HG02852 (cell line): Measurements from ENCODE around the gene NCOA3.

Experiments
- ATAC-seq: cut with Tn5 transposase; IDR thresholded peaks from one replicate; pipeline ENCODE4 v1.9.1; 2021; ENCODE audit warnings: mild to moderate bottlenecking, moderate library complexity; ENCODE audit not compliant: unreplicated experiment

NCOA3 gene

GRCh38 chr20:47623206-47623605 is 121.5 kb downstream of the NCOA3 start:
- ATAC-seq, result no peak

GRCh38 chr20:47627540-47627939 is 125.9 kb downstream of the NCOA3 start:
- ATAC-seq, result no peak

- ATAC-seq, result no peak
Observed at GRCh38 chr20:47629907-47630306, 128.2 kb downstream of the NCOA3 start.

GRCh38 chr20:47631078-47631477 is 129.4 kb downstream of the NCOA3 start:
- ATAC-seq, result no peak

- no peak for ATAC-seq
Observed at GRCh38 chr20:47635256-47635655, 133.6 kb downstream of the NCOA3 start.

GRCh38 chr20:47638851-47639250 is 137.2 kb downstream of the NCOA3 start:
- no peak for ATAC-seq

- ATAC-seq, result no peak
Observed at GRCh38 chr20:47642118-47642517, 140.4 kb downstream of the NCOA3 start.

GRCh38 chr20:47642624-47643023 is 140.9 kb downstream of the NCOA3 start:
- ATAC-seq, result no peak

- ATAC-seq, result no peak
Observed at GRCh38 chr20:47645632-47646031, 143.9 kb downstream of the NCOA3 start.

GRCh38 chr20:47647994-47648393 is 146.3 kb downstream of the NCOA3 start:
- ATAC-seq, result no peak

- ATAC-seq, result no peak
Observed at GRCh38 chr20:47648943-47649342, 147.3 kb downstream of the NCOA3 start.

- ATAC-seq, result no peak
Observed at GRCh38 chr20:47652301-47652700, 150.6 kb downstream of the NCOA3 start.

GRCh38 chr20:47652794-47653193 is 151.1 kb downstream of the NCOA3 start:
- ATAC-seq, result no peak

GRCh38 chr20:47653869-47654268 is 152.2 kb downstream of the NCOA3 start:
- ATAC-seq, result no peak

GRCh38 chr20:47654370-47654769 is 152.7 kb downstream of the NCOA3 start:
- ATAC-seq, result no peak

- ATAC-seq, result no peak
Observed at GRCh38 chr20:47655635-47656034, 153.9 kb downstream of the NCOA3 start.

- ATAC-seq, result no peak
Observed at GRCh38 chr20:47656318-47656717, 154.6 kb downstream of the NCOA3 start.

GRCh38 chr20:47659904-47660601 is 158.4 kb downstream of the NCOA3 start:
- no peak for ATAC-seq

- no peak for ATAC-seq
Observed at GRCh38 chr20:47660602-47660905, 158.9 kb downstream of the NCOA3 start.

GRCh38 chr20:47660983-47661700 is 159.5 kb downstream of the NCOA3 start:
- no peak for ATAC-seq

GRCh38 chr20:47661714-47662113 is 160.0 kb downstream of the NCOA3 start:
- no peak for ATAC-seq

- ATAC-seq, result no peak
Observed at GRCh38 chr20:47662483-47663353, 161.0 kb downstream of the NCOA3 start.
